Fibroblast of pulmonary artery (primary cell): ENCODE data around the gene FABP3.
A peak's percentile ranks its signal among the peaks of the same experiment; 100 is the strongest.

Experiments
- DNase-seq: peaks from one replicate; pipeline ENCODE4 v3.0.0-alpha.2; 2010; ENCODE audit warnings: low read depth
- H3K4me3 ChIP-seq: replicated peaks from 2 replicates; pipeline ENCODE4 v1.5.1; 2011; ENCODE audit warnings: low read depth, mild to moderate bottlenecking, control low read depth, low read length, moderate library complexity
- TF ChIP-seq, protein P1 (sequence below): IDR thresholded peaks from 2 replicates; pipeline ENCODE4 v1.5.1; 2011; ENCODE audit warnings: mild to moderate bottlenecking, control low read depth, low read length, inconsistent platforms; ENCODE audit errors: missing control alignments

The FABP3 gene

DNA sequence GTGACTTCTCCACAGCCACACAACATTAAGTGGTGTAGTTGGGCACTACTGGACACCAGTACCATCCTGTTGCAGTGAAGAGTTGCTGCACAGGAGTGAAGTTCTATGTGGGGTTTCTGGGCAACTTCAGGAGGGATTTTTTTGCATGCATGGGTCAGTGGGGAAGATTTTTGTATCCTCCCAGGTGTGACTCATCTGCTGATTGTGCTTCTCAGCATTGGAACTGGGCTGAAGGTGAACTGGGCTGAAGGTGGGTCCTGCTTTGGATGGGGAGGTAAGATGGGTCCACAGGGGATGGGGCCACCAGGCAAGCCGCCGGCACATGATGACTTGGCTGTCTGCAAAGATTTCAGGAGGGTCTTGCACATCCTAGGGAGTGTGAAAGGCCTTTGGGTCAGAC lies 42.8 kb upstream of the FABP3 start:
- TF ChIP-seq, protein P1, sequence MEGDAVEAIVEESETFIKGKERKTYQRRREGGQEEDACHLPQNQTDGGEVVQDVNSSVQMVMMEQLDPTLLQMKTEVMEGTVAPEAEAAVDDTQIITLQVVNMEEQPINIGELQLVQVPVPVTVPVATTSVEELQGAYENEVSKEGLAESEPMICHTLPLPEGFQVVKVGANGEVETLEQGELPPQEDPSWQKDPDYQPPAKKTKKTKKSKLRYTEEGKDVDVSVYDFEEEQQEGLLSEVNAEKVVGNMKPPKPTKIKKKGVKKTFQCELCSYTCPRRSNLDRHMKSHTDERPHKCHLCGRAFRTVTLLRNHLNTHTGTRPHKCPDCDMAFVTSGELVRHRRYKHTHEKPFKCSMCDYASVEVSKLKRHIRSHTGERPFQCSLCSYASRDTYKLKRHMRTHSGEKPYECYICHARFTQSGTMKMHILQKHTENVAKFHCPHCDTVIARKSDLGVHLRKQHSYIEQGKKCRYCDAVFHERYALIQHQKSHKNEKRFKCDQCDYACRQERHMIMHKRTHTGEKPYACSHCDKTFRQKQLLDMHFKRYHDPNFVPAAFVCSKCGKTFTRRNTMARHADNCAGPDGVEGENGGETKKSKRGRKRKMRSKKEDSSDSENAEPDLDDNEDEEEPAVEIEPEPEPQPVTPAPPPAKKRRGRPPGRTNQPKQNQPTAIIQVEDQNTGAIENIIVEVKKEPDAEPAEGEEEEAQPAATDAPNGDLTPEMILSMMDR, result no peak
- no peak overlapping the region for H3K4me3 ChIP-seq
- DNase-seq, result no peak

GRCh38 chr1:31414980-31415370 lies 42.1 kb upstream of the FABP3 start:
- H3K4me3 ChIP-seq, result no peak overlapping the region
- TF ChIP-seq, protein P1, result no peak
- no peak for DNase-seq

GRCh38 chr1:31413405-31414001 lies 40.6 kb upstream of the FABP3 start:
- peak overlapping the region; percentile 63 for H3K4me3 ChIP-seq
- TF ChIP-seq, protein P1, result no peak
- peak; percentile 23 for DNase-seq

GRCh38 chr1:31412732-31413404 lies 40.0 kb upstream of the FABP3 start, which contains the start of gene SERINC2:
SERINC2 (plus strand) TSS chr1:31413213; CDS start chr1:31413266, 53 bp downstream.
- H3K4me3 ChIP-seq, result peak within 1 kb of the TSS; percentile 63
- TF ChIP-seq, protein P1, result no peak
- no peak for DNase-seq

DNA sequence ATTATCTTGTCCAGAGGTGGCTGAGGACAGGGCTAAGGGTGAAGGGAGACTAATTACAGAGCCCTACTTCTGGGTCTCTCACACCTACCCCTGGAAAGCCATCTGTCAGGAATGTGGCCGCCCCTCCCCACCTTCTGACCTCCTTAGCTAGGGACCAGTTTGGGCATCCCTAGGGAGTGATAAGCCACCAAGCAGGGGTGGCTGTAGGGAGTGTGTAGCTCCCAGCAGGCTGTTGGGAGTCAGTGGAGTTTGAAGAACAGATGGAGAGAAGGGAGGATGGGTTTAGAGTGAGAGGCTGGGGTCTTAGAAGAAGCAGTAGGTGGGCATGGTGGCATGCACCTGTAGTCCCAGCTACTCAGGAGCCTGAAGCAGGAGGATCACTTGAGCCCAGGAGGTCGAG lies 39.3 kb upstream of the FABP3 start:
- no peak for DNase-seq
- TF ChIP-seq, protein P1, result no peak
- H3K4me3 ChIP-seq, result no peak overlapping the region

- peak; percentile 29 for DNase-seq
- H3K4me3 ChIP-seq, result no peak overlapping the region
- TF ChIP-seq, protein P1, result no peak
These were observed 38.0 kb upstream of the FABP3 start for GRCh38 chr1:31410871-31411270.
